Measurements from ENCODE around the gene BICC1. TPM values are rescaled to one million over a fixed set of nuclear protein-coding genes. Genes with fewer than 3 reads are reported as not detected.

BICC1 gene
- total RNA-seq, 2 donors from 2014 or later = 8.3 to 15.7 TPM

DNA sequence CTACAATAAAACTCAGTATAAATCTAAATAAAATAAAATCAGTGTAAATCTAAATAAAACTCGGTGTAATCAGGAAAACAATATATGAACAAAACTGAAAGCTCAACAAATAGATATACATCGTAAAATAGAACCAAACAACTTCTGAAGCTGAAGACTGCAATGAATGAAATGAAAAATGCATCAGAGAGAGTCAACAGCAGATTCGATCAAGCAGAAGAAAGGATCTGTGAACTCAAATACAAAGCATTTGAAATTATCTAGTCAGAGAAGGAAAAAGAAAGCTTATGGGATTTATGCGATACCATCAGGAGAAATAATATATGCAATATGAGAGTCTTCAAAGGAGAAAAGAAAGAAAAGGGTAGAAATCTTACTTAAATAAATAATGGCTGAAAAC lies 255.0 kb downstream of the BICC1 start:
- Histone ChIP-seq H3K27ac (no peak overlapping the region), H3K4me3 (no peak overlapping the region), H3K9me3 (peaks cover 5 to 16% of the 10 kb centered on the region in 2 donors), H3K27me3 (no peaks in the 10 kb centered on the region), H3K4me1 (peaks cover 0 to under 1% of the 10 kb centered on the region in 2 donors), H3K36me3 (no peaks in the 10 kb centered on the region)
- TF ChIP-seq, protein P1, sequence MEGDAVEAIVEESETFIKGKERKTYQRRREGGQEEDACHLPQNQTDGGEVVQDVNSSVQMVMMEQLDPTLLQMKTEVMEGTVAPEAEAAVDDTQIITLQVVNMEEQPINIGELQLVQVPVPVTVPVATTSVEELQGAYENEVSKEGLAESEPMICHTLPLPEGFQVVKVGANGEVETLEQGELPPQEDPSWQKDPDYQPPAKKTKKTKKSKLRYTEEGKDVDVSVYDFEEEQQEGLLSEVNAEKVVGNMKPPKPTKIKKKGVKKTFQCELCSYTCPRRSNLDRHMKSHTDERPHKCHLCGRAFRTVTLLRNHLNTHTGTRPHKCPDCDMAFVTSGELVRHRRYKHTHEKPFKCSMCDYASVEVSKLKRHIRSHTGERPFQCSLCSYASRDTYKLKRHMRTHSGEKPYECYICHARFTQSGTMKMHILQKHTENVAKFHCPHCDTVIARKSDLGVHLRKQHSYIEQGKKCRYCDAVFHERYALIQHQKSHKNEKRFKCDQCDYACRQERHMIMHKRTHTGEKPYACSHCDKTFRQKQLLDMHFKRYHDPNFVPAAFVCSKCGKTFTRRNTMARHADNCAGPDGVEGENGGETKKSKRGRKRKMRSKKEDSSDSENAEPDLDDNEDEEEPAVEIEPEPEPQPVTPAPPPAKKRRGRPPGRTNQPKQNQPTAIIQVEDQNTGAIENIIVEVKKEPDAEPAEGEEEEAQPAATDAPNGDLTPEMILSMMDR (IDR thresholded peaks at IDR 0.05) = no peak
- no peak for DNase-seq (ENCODE audit: low spot score)

DNA sequence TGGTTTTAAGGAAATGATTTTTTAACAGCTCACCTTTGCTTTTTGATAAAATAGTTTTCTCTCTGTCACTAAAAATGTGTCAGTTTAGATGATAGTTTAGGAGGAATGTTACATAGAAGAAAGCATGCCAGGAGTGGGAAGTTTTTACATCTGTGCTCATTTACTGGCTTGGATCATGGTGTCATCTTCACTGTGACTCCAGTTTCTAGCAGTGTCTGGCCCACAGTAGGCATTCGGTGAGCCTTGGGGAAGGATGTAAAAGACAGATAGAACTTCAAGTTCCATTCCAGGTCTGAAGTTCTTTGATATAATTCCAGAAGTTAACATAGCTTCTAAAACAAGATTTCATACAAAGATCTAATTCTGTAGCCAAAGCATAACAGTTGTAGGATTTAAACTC lies 259.2 kb downstream of the BICC1 start:
- Histone ChIP-seq H3K4me3 (no peak overlapping the region), H3K36me3 (no peaks in the 10 kb centered on the region), H3K4me1 (peaks cover 0 to 18% of the 10 kb centered on the region in 2 donors), H3K27ac (no peak overlapping the region), H3K27me3 (no peaks in the 10 kb centered on the region), H3K9me3 (peaks cover 4 to 14% of the 10 kb centered on the region in 2 donors)
- DNase-seq (ENCODE audit: low spot score) = no peak
- TF ChIP-seq, protein P1 (IDR thresholded peaks at IDR 0.05) = no peak

DNA sequence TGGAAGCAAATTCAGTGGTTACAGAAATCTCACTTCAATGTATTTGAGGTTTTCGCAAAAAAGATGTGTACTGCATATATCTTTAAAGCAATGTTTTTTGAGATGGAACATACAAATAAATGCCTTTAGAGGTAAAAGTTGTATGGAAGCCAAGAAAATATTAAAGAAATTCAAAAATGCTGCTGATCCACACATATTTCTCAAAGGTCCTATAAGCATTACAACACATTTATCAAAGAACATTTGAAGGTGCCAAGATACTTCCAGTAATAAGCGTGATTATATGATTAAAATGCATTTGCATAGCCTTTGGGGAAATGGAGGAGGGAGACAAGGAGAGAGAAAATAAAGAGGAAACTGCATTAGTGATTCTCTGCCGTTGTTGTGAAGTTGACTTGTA lies 260.1 kb downstream of the BICC1 start:
- H3K9me3 ChIP-seq = peaks cover 0 to 5% of the 10 kb centered on the region in 2 donors
- H3K27me3 ChIP-seq = no peaks in the 10 kb centered on the region
- DNase-seq (ENCODE audit: low spot score) = no peak
- H3K36me3 ChIP-seq = no peaks in the 10 kb centered on the region
- TF ChIP-seq, protein P1 (IDR thresholded peaks at IDR 0.05) = no peak
- peaks cover 0 to 18% of the 10 kb centered on the region in 2 donors for H3K4me1 ChIP-seq
- H3K4me3 ChIP-seq = no peak overlapping the region
- H3K27ac ChIP-seq = no peak overlapping the region

- peak overlapping the region in 1 of 2 donors; percentile 23 for H3K27ac ChIP-seq
- no peak overlapping the region for H3K4me3 ChIP-seq
- TF ChIP-seq, protein P1 (IDR thresholded peaks at IDR 0.05) = no peak
- no peaks in the 10 kb centered on the region for H3K27me3 ChIP-seq
- H3K36me3 ChIP-seq = no peaks in the 10 kb centered on the region
- no peaks in the 10 kb centered on the region for H3K9me3 ChIP-seq
- H3K4me1 ChIP-seq = peaks cover 0 to 18% of the 10 kb centered on the region in 2 donors
- no peak for DNase-seq (ENCODE audit: low spot score)
Measured at GRCh38 chr10:58773341-58773740, 260.7 kb downstream of the BICC1 start.

GRCh38 chr10:58773944-58774343 lies 261.3 kb downstream of the BICC1 start:
- Histone ChIP-seq H3K4me1 (peaks cover 0 to 18% of the 10 kb centered on the region in 2 donors), H3K4me3 (no peak overlapping the region), H3K27ac (peak overlapping the region in 1 of 2 donors; percentile 23), H3K9me3 (no peaks in the 10 kb centered on the region), H3K27me3 (no peaks in the 10 kb centered on the region), H3K36me3 (no peaks in the 10 kb centered on the region)
- no peak for DNase-seq (ENCODE audit: low spot score)
- TF ChIP-seq, protein P1 (IDR thresholded peaks at IDR 0.05) = no peak

GRCh38 chr10:58775960-58776567 lies 263.4 kb downstream of the BICC1 start:
- TF ChIP-seq, protein P1 (IDR thresholded peaks at IDR 0.05) = no peak
- Histone ChIP-seq H3K4me3 (no peak overlapping the region), H3K9me3 (no peaks in the 10 kb centered on the region), H3K36me3 (no peaks in the 10 kb centered on the region), H3K27ac (peak overlapping the region in 1 of 2 donors; percentile 36), H3K4me1 (peaks cover 0 to 18% of the 10 kb centered on the region in 2 donors), H3K27me3 (no peaks in the 10 kb centered on the region)
- no peak for DNase-seq (ENCODE audit: low spot score)
